ENCODE data around the gene ZNF143.
A peak's percentile ranks its signal among the peaks of the same experiment; 100 is the strongest.
"Not testable (repeated sequence)": the region's sequence is repeated elsewhere in the genome, so short reads cannot be mapped to it uniquely, and the experiment has no call there.

The ZNF143 gene

GRCh38 chr11:9506489-9507276, 45.9 kb downstream of the ZNF143 start:
- intact Hi-C loops (cut with DNase I; ENCODE audit: low total_unique reads), result no loop called here
- Histone ChIP-seq H3K27me3 (no peaks in the 10 kb centered on the region), H3K27ac (no peak overlapping the region), H3K9me3 (no peaks in the 10 kb centered on the region), H3K4me1 (peaks cover 0 to 7% (median 4%) of the 10 kb centered on the region in 4 donors), H3K4me3 (no peak overlapping the region), H3K36me3 (peaks cover 14 to 42% (median 15%) of the 10 kb centered on the region in 3 donors)
- TF ChIP-seq CTCF (IDR thresholded peaks at IDR 0.05), result peak; percentile 84 to 87
- DNase-seq, result peak; percentile 74 to 77

GRCh38 chr11:9507277-9507580, 46.4 kb downstream of the ZNF143 start:
- Histone ChIP-seq H3K27ac (no peak overlapping the region), H3K4me1 (peaks cover 0 to 7% (median 4%) of the 10 kb centered on the region in 4 donors), H3K4me3 (no peak overlapping the region), H3K36me3 (peaks cover 17 to 40% (median 19%) of the 10 kb centered on the region in 3 donors), H3K9me3 (no peaks in the 10 kb centered on the region), H3K27me3 (no peaks in the 10 kb centered on the region)
- no peak for DNase-seq
- no peak for TF ChIP-seq CTCF (IDR thresholded peaks at IDR 0.05)
- intact Hi-C loops (cut with DNase I; ENCODE audit: low total_unique reads), result no loop called here

- no peak for TF ChIP-seq CTCF (IDR thresholded peaks at IDR 0.05)
- no peak for DNase-seq
- Histone ChIP-seq H3K27ac (no peak overlapping the region), H3K36me3 (peaks cover 29 to 42% (median 31%) of the 10 kb centered on the region in 3 donors), H3K4me1 (peaks cover 0 to 7% (median 4%) of the 10 kb centered on the region in 4 donors), H3K9me3 (no peaks in the 10 kb centered on the region), H3K27me3 (no peaks in the 10 kb centered on the region), H3K4me3 (no peak overlapping the region)
- intact Hi-C loops (cut with DNase I; ENCODE audit: low total_unique reads), result no loop called here
Observed at GRCh38 chr11:9509041-9509440, 48.2 kb downstream of the ZNF143 start.

- Histone ChIP-seq H3K9me3 (no peaks in the 10 kb centered on the region), H3K4me1 (no peaks in the 10 kb centered on the region), H3K27ac (no peak overlapping the region), H3K36me3 (peaks cover 45 to 72% (median 62%) of the 10 kb centered on the region in 3 donors), H3K4me3 (no peak overlapping the region), H3K27me3 (no peaks in the 10 kb centered on the region)
- DNase-seq, result no peak
- intact Hi-C loops (cut with DNase I; ENCODE audit: low total_unique reads), result no loop called here
- no peak for TF ChIP-seq CTCF (IDR thresholded peaks at IDR 0.05)
Observed at GRCh38 chr11:9512370-9513019, 51.7 kb downstream of the ZNF143 start.

- H3K27me3 ChIP-seq; DNase-seq; intact Hi-C loops (cut with DNase I; ENCODE audit: low total_unique reads); H3K9me3 ChIP-seq; H3K27ac ChIP-seq; H3K4me3 ChIP-seq: not testable (repeated sequence)
- Histone ChIP-seq H3K36me3 (peaks cover 36 to 71% (median 59%) of the 10 kb centered on the region in 3 donors), H3K4me1 (peaks cover 0 to 14% (median 4%) of the 10 kb centered on the region in 4 donors)
Observed at GRCh38 chr11:9514576-9514975, 53.8 kb downstream of the ZNF143 start.

GRCh38 chr11:9516113-9516512, 55.3 kb downstream of the ZNF143 start:
- no peaks in the 10 kb centered on the region for H3K9me3 ChIP-seq
- no peak for DNase-seq
- TF ChIP-seq CTCF (IDR thresholded peaks at IDR 0.05), result no peak
- peaks cover 0 to 15% (median 4%) of the 10 kb centered on the region in 4 donors for H3K4me1 ChIP-seq
- no peak overlapping the region for H3K4me3 ChIP-seq
- H3K27me3 ChIP-seq, result no peaks in the 10 kb centered on the region
- intact Hi-C loops (cut with DNase I; ENCODE audit: low total_unique reads), result no loop called here
- no peak overlapping the region for H3K27ac ChIP-seq
- H3K36me3 ChIP-seq, result peaks cover 36 to 68% (median 51%) of the 10 kb centered on the region in 3 donors
